NCI-H146 (cell line): ENCODE measurements around the gene SLC2A5.
"Not testable (repeated sequence)": the region's sequence is repeated elsewhere in the genome, so short reads cannot be mapped to it uniquely, and the experiment has no call there.

Source experiments
- DNase-seq: peaks from one replicate; lab custom pipeline; 2025; lab: John Stamatoyannopoulos, UW

The SLC2A5 gene

GRCh38 chr1:9033363-9033762 lies 36.1 kb downstream of the SLC2A5 start:
- DNase-seq: no peak

GRCh38 chr1:9031484-9032259 lies 37.8 kb downstream of the SLC2A5 start:
- no peak for DNase-seq

GRCh38 chr1:9031077-9031476 lies 38.4 kb downstream of the SLC2A5 start:
- DNase-seq: not testable (repeated sequence)

DNA sequence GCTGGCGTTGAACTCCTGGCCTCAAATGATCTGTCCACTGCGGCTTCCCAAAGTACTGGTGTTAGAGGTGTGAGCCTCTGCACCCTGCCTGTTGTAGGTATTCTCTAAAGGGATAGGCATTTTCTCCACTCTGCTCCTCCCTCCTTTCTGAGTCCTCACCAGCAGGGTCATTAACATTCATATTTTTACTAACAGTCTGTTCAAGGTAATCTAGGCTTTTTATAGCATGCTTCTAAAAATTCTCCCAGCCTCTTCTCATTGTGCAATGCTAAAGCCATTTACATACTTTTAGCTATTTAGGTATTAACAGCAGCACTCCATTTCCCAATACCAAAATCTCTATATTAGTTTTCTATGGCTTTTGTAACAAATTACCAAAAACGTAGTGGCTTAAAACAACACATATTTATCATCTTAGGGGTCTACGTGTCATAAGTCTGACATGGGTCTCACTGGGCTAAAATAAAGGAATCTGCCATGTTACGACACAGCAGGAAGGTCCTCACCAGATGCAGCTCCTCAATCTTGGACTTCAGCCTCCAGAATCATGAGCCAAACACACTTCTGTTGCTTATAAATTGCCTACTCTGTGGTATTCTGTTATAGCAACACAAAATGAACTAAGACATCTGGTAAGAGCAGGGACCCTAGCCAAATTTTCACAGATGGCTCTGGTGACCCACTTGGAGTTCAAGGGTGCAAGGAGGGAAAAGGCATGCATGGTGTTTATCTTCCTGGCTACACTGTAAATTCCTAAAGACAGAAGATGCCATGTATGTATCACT lies 40.3 kb downstream of the SLC2A5 start:
- DNase-seq: no peak

DNA sequence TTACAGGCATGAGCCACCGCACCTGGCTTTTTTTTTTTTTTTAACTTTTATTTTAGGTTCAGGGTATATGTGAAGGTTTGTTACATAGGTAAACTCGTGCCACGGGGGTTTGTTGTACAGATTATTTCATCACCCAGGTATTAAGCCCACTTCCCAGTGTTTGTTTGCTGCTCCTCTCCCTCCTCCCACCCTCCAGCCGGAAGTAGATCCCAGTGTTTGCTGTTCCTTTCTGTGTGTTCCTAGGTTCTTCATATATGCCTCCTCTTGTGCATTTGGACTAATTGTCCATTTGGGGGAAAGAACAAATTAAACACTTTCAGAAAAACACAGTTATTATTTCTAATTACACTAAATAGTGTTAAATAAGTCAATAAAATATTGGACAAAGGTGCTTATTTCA lies 42.1 kb downstream of the SLC2A5 start:
- DNase-seq: no peak

- DNase-seq: no peak
Observed at GRCh38 chr1:9025449-9025848, 44.0 kb downstream of the SLC2A5 start.

DNA sequence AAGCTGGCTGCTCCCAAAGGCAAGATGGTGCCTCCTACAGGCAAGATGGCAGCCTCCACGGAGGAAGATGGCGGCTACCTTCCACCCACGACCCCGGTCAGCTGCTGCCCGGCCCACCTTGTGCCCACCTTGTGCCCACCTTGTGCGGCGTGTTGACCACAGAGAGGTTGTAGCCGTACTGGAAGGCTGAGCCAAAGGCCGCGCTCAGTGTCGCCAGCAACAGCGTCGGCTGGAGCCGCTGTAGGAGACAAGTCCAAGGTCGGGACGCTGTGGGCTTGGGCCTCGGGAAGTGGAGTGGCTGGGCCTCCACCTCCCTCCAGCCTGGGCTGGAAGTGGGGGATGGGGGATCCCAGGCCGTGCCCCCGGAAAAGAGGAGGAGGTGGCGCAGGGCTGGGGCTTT lies 44.6 kb downstream of the SLC2A5 start:
- DNase-seq: no peak

DNA sequence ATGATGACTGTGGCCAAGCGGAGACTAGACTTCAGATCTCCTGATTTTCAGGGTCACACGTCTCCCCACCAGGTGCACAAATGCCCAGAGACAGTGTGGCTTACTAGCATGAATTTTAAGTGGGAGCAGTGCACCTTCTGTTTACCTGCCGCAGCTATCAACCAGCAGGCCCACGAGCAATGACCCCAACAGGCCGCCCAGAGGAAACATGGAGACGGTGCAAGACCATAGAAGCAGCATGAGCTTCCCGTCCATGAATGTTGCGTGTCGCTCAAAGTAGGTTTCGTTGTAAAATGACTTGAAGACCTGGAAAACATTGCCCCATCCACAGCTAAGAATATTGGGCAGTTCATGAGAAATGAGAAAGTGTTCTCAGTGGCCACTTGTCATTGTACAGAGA lies 46.7 kb downstream of the SLC2A5 start:
- no peak for DNase-seq

GRCh38 chr1:9022026-9022738 lies 47.3 kb downstream of the SLC2A5 start:
- DNase-seq: not testable (repeated sequence)

GRCh38 chr1:9020305-9020704 lies 49.1 kb downstream of the SLC2A5 start:
- DNase-seq: no peak

DNA sequence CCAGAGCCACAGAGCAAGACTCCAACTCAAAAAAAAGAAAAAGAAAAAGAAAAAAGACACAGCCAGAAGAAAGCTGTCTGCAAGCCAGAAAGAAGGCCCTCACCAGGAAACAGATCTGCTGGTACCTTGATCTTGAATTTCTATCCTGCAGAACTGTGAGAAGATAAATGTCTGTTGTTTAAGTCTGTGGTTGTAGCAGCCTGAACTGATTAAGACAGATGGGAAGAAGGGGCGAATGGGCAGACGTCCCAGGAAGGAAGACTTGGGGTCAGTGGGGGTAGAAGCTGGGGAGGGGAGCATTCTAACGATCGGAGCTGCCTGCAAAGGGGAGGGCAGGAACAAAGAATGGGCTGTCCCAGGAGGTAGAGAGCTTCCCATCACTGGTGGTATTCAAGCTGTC lies 49.5 kb downstream of the SLC2A5 start:
- DNase-seq: no peak

GRCh38 chr1:9018333-9018732 lies 51.1 kb downstream of the SLC2A5 start:
- DNase-seq: no peak

DNA sequence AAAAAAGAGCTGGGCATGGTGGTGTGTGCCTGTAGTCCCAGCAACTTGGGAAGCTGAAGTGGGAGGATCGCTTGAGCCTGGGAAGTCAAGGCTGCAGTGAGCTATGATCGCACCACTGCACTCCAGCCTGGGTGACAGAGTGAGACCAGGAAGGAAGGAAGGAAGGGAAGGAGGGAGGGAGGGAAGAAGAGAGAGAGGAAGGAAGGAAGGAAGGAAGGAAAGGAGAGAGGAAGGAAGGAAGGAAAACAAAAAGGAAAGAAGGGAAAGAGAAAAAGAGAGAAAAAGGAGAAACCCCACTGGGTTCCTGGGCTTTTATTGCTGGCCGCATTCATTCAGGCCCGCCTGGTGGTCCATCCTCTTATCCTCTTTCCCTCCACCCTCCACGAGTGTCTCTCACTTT lies 53.0 kb downstream of the SLC2A5 start:
- DNase-seq: no peak

DNA sequence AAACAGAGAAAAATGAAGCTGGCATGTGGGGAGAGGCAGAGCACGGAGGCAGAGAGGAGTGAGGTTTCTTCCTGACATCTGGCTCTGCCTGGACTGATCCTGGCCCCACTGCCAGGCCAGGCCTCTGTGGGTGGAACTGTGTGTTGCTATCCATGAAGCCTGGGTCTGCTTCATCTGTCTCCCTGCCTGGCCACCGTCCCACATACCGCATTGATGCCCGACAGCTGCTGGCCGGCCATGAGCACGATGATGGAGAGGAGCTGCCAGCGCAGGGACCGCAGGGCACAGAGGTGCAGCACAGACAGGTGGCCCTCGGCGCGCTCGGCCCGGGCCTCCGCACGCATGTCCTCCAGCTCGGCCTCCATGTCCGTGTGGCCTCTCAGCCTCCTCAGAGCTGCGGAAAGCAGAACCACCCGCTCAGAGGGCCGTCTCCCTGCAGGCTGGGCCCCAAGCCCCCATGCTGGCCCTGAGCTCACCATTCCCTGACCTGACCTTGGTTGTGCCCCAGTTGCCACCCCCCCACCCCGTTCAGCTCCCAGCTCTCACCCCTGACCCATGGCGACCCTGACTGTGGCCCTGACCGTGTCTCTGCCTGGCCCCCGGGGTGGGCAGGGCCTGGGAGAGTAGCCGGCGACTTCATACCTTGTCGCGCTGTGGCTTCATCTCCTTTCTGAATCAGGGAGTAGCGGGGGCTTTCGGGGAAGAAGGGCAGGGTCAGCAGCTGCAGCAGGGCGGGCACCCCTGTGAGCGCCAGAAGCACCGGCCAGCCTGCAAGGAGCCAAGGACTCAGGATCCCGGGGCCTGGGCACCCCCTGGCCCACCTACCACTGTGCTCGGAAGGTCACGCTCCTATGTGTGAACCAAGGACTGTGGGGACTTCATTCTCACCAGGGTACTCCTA lies 54.7 kb downstream of the SLC2A5 start:
- DNase-seq: no peak

DNA sequence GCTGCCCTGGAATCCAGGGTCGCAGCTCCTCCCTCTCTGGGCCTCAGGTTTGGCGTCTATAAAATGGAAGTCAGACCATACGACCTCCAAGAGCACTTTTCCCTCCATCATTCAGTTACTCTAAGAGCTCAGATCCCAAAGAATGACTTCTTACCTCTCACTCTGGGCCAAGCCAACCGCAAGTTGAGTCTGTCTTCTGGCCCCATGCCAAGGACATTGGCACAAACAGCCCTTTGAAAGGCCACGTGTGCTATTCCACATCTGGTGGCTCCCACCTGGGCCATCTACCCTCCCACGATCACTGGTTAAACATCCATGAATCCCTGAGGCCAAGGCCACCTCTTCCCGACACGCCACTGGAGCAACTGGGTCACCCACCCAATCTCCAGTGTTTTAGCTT lies 55.6 kb downstream of the SLC2A5 start:
- no peak for DNase-seq

DNA sequence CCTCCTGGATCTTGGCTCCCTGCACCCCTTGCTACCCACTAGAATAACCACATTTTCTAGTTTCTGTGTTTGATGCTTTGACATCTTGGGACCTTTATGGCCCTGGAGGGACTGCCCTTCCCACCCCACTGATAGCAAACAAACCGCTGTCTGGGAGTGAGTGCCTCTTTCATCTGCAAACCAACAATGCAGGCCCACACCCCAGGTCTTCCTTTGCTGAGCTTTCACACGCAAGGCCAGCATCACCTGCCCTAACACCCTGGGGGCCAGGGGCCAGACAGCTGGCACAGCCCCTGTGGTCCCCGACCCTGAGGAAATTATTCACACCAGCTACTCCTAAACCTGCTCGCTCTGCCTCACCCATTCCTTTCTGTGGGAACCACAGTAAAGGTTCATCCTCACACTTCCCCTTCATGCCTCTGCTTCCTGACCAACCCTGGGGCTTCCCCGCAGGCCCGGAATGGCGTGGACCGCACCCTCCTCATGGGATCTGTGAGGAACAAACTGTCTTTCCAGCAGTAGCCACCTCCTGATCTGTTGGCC lies 58.6 kb downstream of the SLC2A5 start:
- no peak for DNase-seq

- DNase-seq: no peak
Observed at GRCh38 chr1:9009438-9010370, 59.7 kb downstream of the SLC2A5 start.

GRCh38 chr1:9008236-9008635 lies 61.2 kb downstream of the SLC2A5 start:
- no peak for DNase-seq

DNA sequence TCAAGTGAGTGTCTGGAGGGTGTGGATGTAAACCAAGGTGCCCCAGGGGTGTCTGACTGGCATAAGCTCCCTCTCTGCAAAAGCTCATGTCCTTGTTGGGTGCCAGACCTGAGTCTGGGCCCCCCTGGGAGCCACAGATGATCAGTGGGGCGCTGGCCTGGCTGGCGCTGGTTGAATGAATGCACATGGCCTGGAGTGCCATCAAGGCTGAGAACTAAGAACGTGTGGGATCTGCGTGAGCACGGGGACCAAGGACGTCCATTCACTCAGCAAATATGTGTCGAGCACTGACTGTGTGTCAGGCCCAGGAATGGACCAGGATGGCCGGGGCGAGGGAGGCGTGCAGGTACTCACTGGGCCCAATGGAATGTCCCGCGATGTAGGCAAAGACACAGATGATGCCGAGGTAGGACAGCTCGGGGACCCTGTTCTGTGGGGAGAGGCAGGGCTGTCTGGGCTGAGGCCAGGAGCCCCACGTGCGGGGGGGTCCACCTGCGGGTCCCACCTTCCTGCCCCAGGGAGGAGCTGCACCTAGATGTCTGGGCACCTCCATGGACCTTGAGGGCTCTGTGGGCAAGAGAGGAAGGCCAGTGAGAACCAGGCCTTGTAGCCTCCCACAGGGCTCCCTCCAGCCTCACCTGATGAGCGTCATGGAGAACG lies 62.3 kb downstream of the SLC2A5 start:
- DNase-seq: no peak

DNA sequence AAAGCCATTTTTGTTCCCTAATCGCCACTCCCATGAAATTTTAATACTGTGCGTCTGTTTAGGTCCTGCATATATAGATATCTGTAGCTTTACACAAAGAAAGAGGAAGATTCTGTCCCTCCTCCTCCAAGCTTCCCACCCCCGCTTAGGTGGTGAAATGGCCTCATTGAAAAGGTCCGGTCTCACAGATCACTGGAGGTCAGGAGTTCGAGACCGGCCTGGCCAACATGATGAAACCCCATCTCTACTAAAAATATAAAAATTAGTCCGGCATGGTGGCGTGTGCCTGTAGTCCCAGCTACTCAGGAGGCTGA lies 64.1 kb downstream of the SLC2A5 start:
- DNase-seq: no peak
